ENCODE measurements around the gene RUVBL1. TPM values are rescaled to one million over a fixed set of nuclear protein-coding genes. Genes with fewer than 3 reads are reported as not detected.
"Not testable (repeated sequence)": the region's sequence is repeated elsewhere in the genome, so short reads cannot be mapped to it uniquely, and the experiment has no call there.

Gene RUVBL1
- total and polyA plus RNA-seq, 7 experiments from 2014 or later = 16.8 to 73.7 (median 24.2) TPM

GRCh38 chr3:128167646-128167972 is 44.0 kb upstream of the RUVBL1 start:
- Histone ChIP-seq H3K4me1 (ENCODE audit: control insufficient read depth in 2 of 2, insufficient read depth in 2 of 2, low read length in 2 of 2) (no peaks in the 10 kb centered on the region), H3K27ac (ENCODE audit: low read depth, low read length) (no peak overlapping the region), H3K27me3 (ENCODE audit: control insufficient read depth in 2 of 2, insufficient read depth in 2 of 2, low read length in 2 of 2) (no peaks in the 10 kb centered on the region), H3K36me3 (ENCODE audit: control insufficient read depth in 2 of 3, insufficient read depth in 3 of 3, low read length in 3 of 3) (no peaks in the 10 kb centered on the region), H3K4me3 (ENCODE audit: low read length) (no peak overlapping the region), H3K9me3 (ENCODE audit: control insufficient read depth in 2 of 3, low read length in 3 of 3) (no peaks in the 10 kb centered on the region)
- ATAC-seq (no peak), DNase-seq (no peak)
- no peaks in the 10 kb centered on the region for H3K27me3 Mint-ChIP-seq
- ChIA-PET POLR2A (no interaction called here), CTCF (interaction anchor here (0.5 to 1.4 kb wide), 2 partner anchors 68 to 351 kb away, joined by 3 to 4 read pairs; no protein-coding TSS in a partner anchor)
- H3K27ac Mint-ChIP-seq = no peak overlapping the region
- H3K4me3 Mint-ChIP-seq = no peak overlapping the region
- H3K36me3 Mint-ChIP-seq = peaks cover 3 to 16% (median 12%) of the 10 kb centered on the region in 5 donors
- peaks cover 5 to 67% (median 45%) of the 10 kb centered on the region in 7 donors for H3K4me1 Mint-ChIP-seq
- intact Hi-C loops (cut with micrococcal nuclease) = no loop called here
- peaks cover 0 to 2% (median 0%) of the 10 kb centered on the region in 11 donors for H3K9me3 Mint-ChIP-seq

- H3K27ac ChIP-seq (ENCODE audit: low read depth, low read length) = no peak overlapping the region
- H3K36me3 ChIP-seq (ENCODE audit: control insufficient read depth in 2 of 3, insufficient read depth in 3 of 3, low read length in 3 of 3) = peaks cover 0 to 5% (median 0%) of the 10 kb centered on the region in 3 experiments
- CTCF ChIA-PET = interaction anchor here (1.4 kb wide), 1 partner anchor 67 kb away, joined by 4 read pairs; no protein-coding TSS in a partner anchor
- no peaks in the 10 kb centered on the region for H3K4me1 ChIP-seq (ENCODE audit: control insufficient read depth in 2 of 2, insufficient read depth in 2 of 2, low read length in 2 of 2)
- peak overlapping the region in 1 of 9 donors; percentile 27 for H3K27ac Mint-ChIP-seq
- ATAC-seq = no peak
- no peak overlapping the region for H3K4me3 ChIP-seq (ENCODE audit: low read length)
- peaks cover 5 to 70% (median 47%) of the 10 kb centered on the region in 7 donors for H3K4me1 Mint-ChIP-seq
- no peaks in the 10 kb centered on the region for H3K27me3 ChIP-seq (ENCODE audit: control insufficient read depth in 2 of 2, insufficient read depth in 2 of 2, low read length in 2 of 2)
- H3K9me3 Mint-ChIP-seq = peaks cover 0 to 2% (median 0%) of the 10 kb centered on the region in 11 donors
- no peak for DNase-seq
- no peaks in the 10 kb centered on the region for H3K27me3 Mint-ChIP-seq
- intact Hi-C loops (cut with micrococcal nuclease) = no loop called here
- POLR2A ChIA-PET = no interaction called here
- H3K9me3 ChIP-seq (ENCODE audit: control insufficient read depth in 2 of 3, low read length in 3 of 3) = no peaks in the 10 kb centered on the region
- peaks cover 7 to 22% (median 17%) of the 10 kb centered on the region in 5 donors for H3K36me3 Mint-ChIP-seq
- H3K4me3 Mint-ChIP-seq = no peak overlapping the region
Observed at GRCh38 chr3:128166971-128167453, 43.4 kb upstream of the RUVBL1 start.

GRCh38 chr3:128163432-128163831 is 39.8 kb upstream of the RUVBL1 start:
- peaks cover 5 to 85% (median 61%) of the 10 kb centered on the region in 7 donors for H3K4me1 Mint-ChIP-seq

GRCh38 chr3:128160661-128161060 is 37.0 kb upstream of the RUVBL1 start:
- Mint-ChIP-seq H3K4me3 (peak overlapping the region in 2 of 10 donors; percentile 29 to 44), H3K36me3 (peaks cover 20 to 57% (median 38%) of the 10 kb centered on the region in 5 donors), H3K9me3 (peaks cover 0 to 5% (median 0%) of the 10 kb centered on the region in 11 donors), H3K4me1 (peaks cover 12 to 86% (median 70%) of the 10 kb centered on the region in 7 donors), H3K27ac (no peak overlapping the region), H3K27me3 (no peaks in the 10 kb centered on the region)
- H3K9me3 ChIP-seq (ENCODE audit: control insufficient read depth in 2 of 3, low read length in 3 of 3) = no peaks in the 10 kb centered on the region
- no peak overlapping the region for H3K27ac ChIP-seq (ENCODE audit: low read depth, low read length)
- no peak for DNase-seq
- CTCF ChIA-PET = no interaction called here
- no peaks in the 10 kb centered on the region for H3K4me1 ChIP-seq (ENCODE audit: control insufficient read depth in 2 of 2, insufficient read depth in 2 of 2, low read length in 2 of 2)
- H3K4me3 ChIP-seq (ENCODE audit: low read length) = no peak overlapping the region
- POLR2A ChIA-PET = no interaction called here
- peaks cover 0 to 5% (median 0%) of the 10 kb centered on the region in 3 experiments for H3K36me3 ChIP-seq (ENCODE audit: control insufficient read depth in 2 of 3, insufficient read depth in 3 of 3, low read length in 3 of 3)
- intact Hi-C loops (cut with micrococcal nuclease) = no loop called here
- H3K27me3 ChIP-seq (ENCODE audit: control insufficient read depth in 2 of 2, insufficient read depth in 2 of 2, low read length in 2 of 2) = no peaks in the 10 kb centered on the region
- no peak for ATAC-seq

More at GRCh38 chr3:128163432-128163831, 39.8 kb upstream of the RUVBL1 start:
- H3K9me3 Mint-ChIP-seq = peaks cover 0 to 2% (median 0%) of the 10 kb centered on the region in 11 donors
- Histone ChIP-seq H3K4me1 (ENCODE audit: control insufficient read depth in 2 of 2, insufficient read depth in 2 of 2, low read length in 2 of 2) (no peaks in the 10 kb centered on the region), H3K4me3 (ENCODE audit: low read length) (no peak overlapping the region), H3K27me3 (ENCODE audit: control insufficient read depth in 2 of 2, insufficient read depth in 2 of 2, low read length in 2 of 2) (no peaks in the 10 kb centered on the region), H3K9me3 (ENCODE audit: control insufficient read depth in 2 of 3, low read length in 3 of 3) (no peaks in the 10 kb centered on the region), H3K36me3 (ENCODE audit: control insufficient read depth in 2 of 3, insufficient read depth in 3 of 3, low read length in 3 of 3) (peaks cover 0 to 5% (median 0%) of the 10 kb centered on the region in 3 experiments), H3K27ac (ENCODE audit: low read depth, low read length) (no peak overlapping the region)
- POLR2A ChIA-PET = no interaction called here
- H3K36me3 Mint-ChIP-seq = peaks cover 13 to 46% (median 23%) of the 10 kb centered on the region in 5 donors
- CTCF ChIA-PET = no interaction called here
- H3K4me3 Mint-ChIP-seq = no peak overlapping the region
- no peak overlapping the region for H3K27ac Mint-ChIP-seq
- no peaks in the 10 kb centered on the region for H3K27me3 Mint-ChIP-seq
- ATAC-seq (no peak), DNase-seq (no peak)
- intact Hi-C loops (cut with micrococcal nuclease) = no loop called here

DNA sequence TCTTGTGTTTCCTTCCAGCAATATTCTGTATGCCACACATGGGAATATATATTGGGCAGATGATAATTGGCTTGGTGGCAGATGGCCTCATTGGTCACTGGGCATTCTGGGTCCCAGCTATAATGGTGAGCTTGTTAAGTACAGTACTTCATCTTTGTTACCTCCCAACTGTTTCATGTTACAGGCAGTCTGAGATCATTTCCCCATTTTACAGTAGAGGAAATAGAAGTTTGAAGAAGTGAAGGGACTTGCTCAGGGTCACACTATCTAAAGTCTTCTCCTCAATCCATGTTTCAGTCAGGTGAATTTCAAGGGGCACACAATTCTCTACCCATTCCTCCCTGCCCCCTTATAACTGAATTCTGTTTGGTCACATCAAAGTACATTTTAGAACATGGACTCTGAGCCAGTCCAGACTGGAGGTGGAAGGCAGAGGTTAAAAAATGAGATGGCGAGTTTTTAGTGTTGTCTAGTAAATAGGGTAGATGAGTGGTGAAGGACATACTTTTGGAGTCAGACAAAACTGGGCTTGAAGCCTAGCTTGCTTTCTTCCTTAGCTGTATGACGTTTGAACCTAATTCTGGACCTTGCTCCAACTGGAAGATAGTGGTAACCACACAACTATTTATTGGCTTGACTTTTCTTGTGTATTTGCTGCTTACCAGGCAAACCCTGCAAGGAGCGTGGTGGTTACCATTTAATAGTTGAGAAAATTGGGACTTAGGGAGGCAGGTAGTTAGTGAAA is 32.2 kb upstream of the RUVBL1 start:
- DNase-seq = no peak
- H3K27me3 ChIP-seq (ENCODE audit: control insufficient read depth in 2 of 2, insufficient read depth in 2 of 2, low read length in 2 of 2) = no peaks in the 10 kb centered on the region
- no peaks in the 10 kb centered on the region for H3K27me3 Mint-ChIP-seq
- peaks cover 11 to 38% (median 36%) of the 10 kb centered on the region in 5 donors for H3K36me3 Mint-ChIP-seq
- CTCF ChIA-PET = no interaction called here
- H3K36me3 ChIP-seq (ENCODE audit: control insufficient read depth in 2 of 3, insufficient read depth in 3 of 3, low read length in 3 of 3) = peaks cover 0 to 3% (median 0%) of the 10 kb centered on the region in 3 experiments
- H3K4me1 ChIP-seq (ENCODE audit: control insufficient read depth in 2 of 2, insufficient read depth in 2 of 2, low read length in 2 of 2) = peaks cover 13% of the 10 kb centered on the region in 2 donors
- H3K4me3 ChIP-seq (ENCODE audit: low read length) = no peak overlapping the region
- H3K9me3 ChIP-seq (ENCODE audit: control insufficient read depth in 2 of 3, low read length in 3 of 3) = no peaks in the 10 kb centered on the region
- H3K9me3 Mint-ChIP-seq = peaks cover 0 to 5% (median 0%) of the 10 kb centered on the region in 11 donors
- peak overlapping the region in 1 of 9 donors; percentile 13 for H3K27ac Mint-ChIP-seq
- intact Hi-C loops (cut with micrococcal nuclease) = loop anchor here in 1 of 2 donors (10.0 kb wide), 1 partner anchor 169 kb away; no protein-coding TSS in a partner anchor
- peak overlapping the region in 6 of 10 donors; percentile 8 to 54 (median 24) for H3K4me3 Mint-ChIP-seq
- no peak for ATAC-seq
- H3K4me1 Mint-ChIP-seq = peaks cover 16 to 79% (median 62%) of the 10 kb centered on the region in 7 donors
- H3K27ac ChIP-seq (ENCODE audit: low read depth, low read length) = no peak overlapping the region
- POLR2A ChIA-PET = no interaction called here

GRCh38 chr3:128154354-128154753 is 30.7 kb upstream of the RUVBL1 start:
- Mint-ChIP-seq H3K27ac (peak overlapping the region; percentile 25 to 98 (median 91)), H3K4me1 (peaks cover 16 to 66% (median 48%) of the 10 kb centered on the region in 7 donors), H3K4me3 (peak overlapping the region; percentile 84 to 98 (median 94)), H3K36me3 (peaks cover 11 to 32% (median 28%) of the 10 kb centered on the region in 5 donors)
- POLR2A ChIA-PET = interaction anchor here (0.6 to 2.6 kb wide), 6 partner anchors 31 to 1095 kb away, joined by 3 to 42 read pairs (median 3); partner anchors contain the start of genes COPG1 and RUVBL1
- H3K27me3 Mint-ChIP-seq; H3K9me3 Mint-ChIP-seq; H3K27me3 ChIP-seq (ENCODE audit: control insufficient read depth in 2 of 2, insufficient read depth in 2 of 2, low read length in 2 of 2); DNase-seq; H3K36me3 ChIP-seq (ENCODE audit: control insufficient read depth in 2 of 3, insufficient read depth in 3 of 3, low read length in 3 of 3); H3K9me3 ChIP-seq (ENCODE audit: control insufficient read depth in 2 of 3, low read length in 3 of 3); ATAC-seq: not testable (repeated sequence)
- peaks cover 13% of the 10 kb centered on the region in 2 donors for H3K4me1 ChIP-seq (ENCODE audit: control insufficient read depth in 2 of 2, insufficient read depth in 2 of 2, low read length in 2 of 2)
- peak overlapping the region; percentile 77 for H3K27ac ChIP-seq (ENCODE audit: low read depth, low read length)
- CTCF ChIA-PET = interaction anchor here (1.2 to 1.8 kb wide), 2 partner anchors 31 to 164 kb away, joined by 3 to 7 read pairs; partner anchors contain the start of gene RUVBL1
- peak overlapping the region; percentile 79 for H3K4me3 ChIP-seq (ENCODE audit: low read length)
- intact Hi-C loops (cut with micrococcal nuclease) = loop anchor here in 1 of 2 donors (5.0 to 10.0 kb wide), 2 partner anchors 170 to 1738 kb away; partner anchors contain the start of gene TMCC1

All from naive thymus-derived CD4-positive, alpha-beta T cell (primary cell).